Endothelial cell (in vitro differentiated cells): ENCODE data around the gene ATG16L1. TPM values are rescaled to one million over a fixed set of nuclear protein-coding genes. Genes with fewer than 3 reads are reported as not detected.

ENCODE experiments used
- DNase-seq: peaks from one replicate; pipeline ENCODE4 v3.0.0; 2021; ENCODE audit warnings: low spot score
- H3K27ac Mint-ChIP-seq: one replicate; pipeline ENCODE4 v1.8.0; 2021; ENCODE audit warnings: mixed read lengths, inconsistent platforms; ENCODE audit not compliant: unreplicated experiment
- H3K27me3 Mint-ChIP-seq: one replicate; pipeline ENCODE4 v1.8.0; 2021; ENCODE audit warnings: mild to moderate bottlenecking, moderate library complexity, mixed read lengths, inconsistent platforms; ENCODE audit not compliant: unreplicated experiment
- H3K36me3 Mint-ChIP-seq: one replicate; pipeline ENCODE4 v1.8.0; 2021; ENCODE audit warnings: mild to moderate bottlenecking, low read depth, mixed read lengths, inconsistent platforms; ENCODE audit not compliant: unreplicated experiment
- H3K4me1 Mint-ChIP-seq: one replicate; pipeline ENCODE4 v1.8.0; 2021; ENCODE audit warnings: mild to moderate bottlenecking, mixed read lengths, inconsistent platforms; ENCODE audit not compliant: unreplicated experiment
- H3K4me3 Mint-ChIP-seq: one replicate; pipeline ENCODE4 v1.8.0; 2021; ENCODE audit warnings: mild to moderate bottlenecking, mixed read lengths, inconsistent platforms; ENCODE audit not compliant: unreplicated experiment
- H3K9me3 Mint-ChIP-seq: one replicate; pipeline ENCODE4 v1.8.0; 2021; ENCODE audit warnings: mixed read lengths, inconsistent platforms; ENCODE audit not compliant: unreplicated experiment
- CTCF ChIP-seq: fragments of 200-600 bp; sonication (generic); IDR thresholded peaks from one replicate; pipeline ENCODE4 v1.5.0; 2021; ENCODE audit warnings: antibody characterized with exemption; ENCODE audit not compliant: unreplicated experiment
- total RNA-seq: library from RNA; stranded (reverse); fragmentation: NEBNext Ultra II Directional; extraction: Animal tissue kit (Norgen Biotek cat#: 25700); gene quantifications from one replicate; pipeline ENCODE4 v1.2.1, GENCODE V29; 2021; ENCODE audit not compliant: unreplicated experiment

ATG16L1 gene
- total RNA-seq, 1 donor from 2014 or later = 39.5 TPM

- no peak overlapping the region for H3K4me3 Mint-ChIP-seq
- no peak overlapping the region for H3K27ac Mint-ChIP-seq
- no peak for DNase-seq
- no peaks in the 10 kb centered on the region for H3K36me3 Mint-ChIP-seq
- peaks cover 9% of the 10 kb centered on the region for H3K4me1 Mint-ChIP-seq
- H3K27me3 Mint-ChIP-seq = peaks cover 8% of the 10 kb centered on the region
- TF ChIP-seq CTCF = no peak
- H3K9me3 Mint-ChIP-seq = no peaks in the 10 kb centered on the region
Measured at GRCh38 chr2:233326500-233326899, 75.0 kb downstream of the ATG16L1 start.

GRCh38 chr2:233328922-233329321, 77.4 kb downstream of the ATG16L1 start:
- DNase-seq = no peak
- no peak for TF ChIP-seq CTCF
- Mint-ChIP-seq H3K9me3 (no peaks in the 10 kb centered on the region), H3K4me3 (no peak overlapping the region), H3K27me3 (peaks cover 7% of the 10 kb centered on the region), H3K36me3 (no peaks in the 10 kb centered on the region), H3K4me1 (peaks cover 11% of the 10 kb centered on the region), H3K27ac (no peak overlapping the region)

- H3K9me3 Mint-ChIP-seq = no peaks in the 10 kb centered on the region
Measured at GRCh38 chr2:233329489-233330135, 78.1 kb downstream of the ATG16L1 start.

GRCh38 chr2:233331536-233331935, 80.1 kb downstream of the ATG16L1 start:
- H3K4me3 Mint-ChIP-seq = no peak overlapping the region
- H3K27me3 Mint-ChIP-seq = peaks cover 6% of the 10 kb centered on the region
- no peak for TF ChIP-seq CTCF
- peaks cover 11% of the 10 kb centered on the region for H3K4me1 Mint-ChIP-seq
- no peak overlapping the region for H3K27ac Mint-ChIP-seq
- DNase-seq = no peak
- no peaks in the 10 kb centered on the region for H3K36me3 Mint-ChIP-seq
- no peaks in the 10 kb centered on the region for H3K9me3 Mint-ChIP-seq

More at GRCh38 chr2:233329489-233330135, 78.1 kb downstream of the ATG16L1 start:
- H3K27me3 Mint-ChIP-seq = peaks cover 6% of the 10 kb centered on the region
- no peak overlapping the region for H3K4me3 Mint-ChIP-seq
- peaks cover 11% of the 10 kb centered on the region for H3K4me1 Mint-ChIP-seq
- H3K27ac Mint-ChIP-seq = peak overlapping the region; percentile 10
- H3K36me3 Mint-ChIP-seq = no peaks in the 10 kb centered on the region
- TF ChIP-seq CTCF = no peak
- DNase-seq = no peak

- Mint-ChIP-seq H3K36me3 (no peaks in the 10 kb centered on the region), H3K4me1 (peaks cover 11% of the 10 kb centered on the region), H3K27ac (no peak overlapping the region), H3K27me3 (peaks cover 6% of the 10 kb centered on the region), H3K4me3 (no peak overlapping the region), H3K9me3 (no peaks in the 10 kb centered on the region)
- TF ChIP-seq CTCF = no peak
- no peak for DNase-seq
Measured at GRCh38 chr2:233332125-233332524, 80.7 kb downstream of the ATG16L1 start.
